Endothelial cell of umbilical vein (primary cell): Measurements from ENCODE around the gene P4HB. TPM values are rescaled to one million over a fixed set of nuclear protein-coding genes. Genes with fewer than 3 reads are reported as not detected.

Experiments used
- BruUV-seq: library from RNA; stranded (reverse); fragments of 400-500 nt; replicated peaks from 2 replicates; lab custom pipeline; 2021; lab: Mats Ljungman, UMichigan
- CTCF ChIA-PET: fragments of 300-600, 350-600 bp; sonication (Branson Sonifier 250); formaldehyde crosslinking; loops from one replicate; lab custom pipeline; 2021; ENCODE audit warnings: antibody characterized with exemption, inconsistent platforms; lab: Charles Lee
- POLR2A ChIA-PET: fragments of 300-600, 350-600 bp; sonication (Branson Sonifier 250); formaldehyde crosslinking; loops from one replicate; lab custom pipeline; 2021; ENCODE audit warnings: antibody characterized with exemption, inconsistent platforms; lab: Charles Lee
- DNase-seq: peaks from one replicate; pipeline ENCODE4 v3.0.0-alpha.2; 2011; ENCODE audit warnings: low read depth, low spot score
- FAIRE-seq: peaks from 2 replicates; lab custom pipeline; 2011; peaks lifted over from hg19 to GRCh38; lab: Jason Lieb, UNC
- H2AFZ ChIP-seq: 2 replicates; pipeline ENCODE4 v1.6.0; 2012; ENCODE audit warnings: low read depth, low read length, control low read depth, inconsistent platforms
- H3K27ac ChIP-seq: 2 replicates; pipeline ENCODE4 v1.5.1; 2011; ENCODE audit warnings: low read depth, mild to moderate bottlenecking, control low read depth, low read length, moderate library complexity; ENCODE audit not compliant: insufficient read depth
- H3K27me3 ChIP-seq, 2 experiments: 2 replicates each; pipeline versions ENCODE4 v1.6.0 to v1.6.1; 2011; ENCODE audit warnings: low read length in 2 of 2, mixed read lengths in 1 of 2; ENCODE audit not compliant: control insufficient read depth in 2 of 2, insufficient read depth in 2 of 2
- H3K36me3 ChIP-seq, 2 experiments: 2 replicates in 1 of 2; 3 replicates in 1 of 2; pipeline ENCODE4 v1.5.1; 2011; ENCODE audit warnings: low read length in 2 of 2, mild to moderate bottlenecking in 1 of 2, moderate library complexity in 1 of 2; ENCODE audit not compliant: control insufficient read depth in 2 of 2, insufficient read depth in 2 of 2; ENCODE audit errors: extremely low read depth in 1 of 2
- H3K4me1 ChIP-seq: 3 replicates; pipeline ENCODE4 v1.5.1; 2011; ENCODE audit warnings: mild to moderate bottlenecking, low read length; ENCODE audit not compliant: control insufficient read depth, insufficient read depth; ENCODE audit errors: extremely low read depth
- H3K4me2 ChIP-seq: 2 replicates; pipeline ENCODE4 v1.6.1; 2011; ENCODE audit warnings: low read length, control low read depth, mixed read lengths; ENCODE audit not compliant: insufficient read depth
- H3K4me3 ChIP-seq, 3 experiments: fragments of 200-600 bp in 1 of 3; sonication (generic), shearing (Covaris generic) in 1 of 3; replicated peaks in 1 of 3; 2 replicates each; pipeline ENCODE4 v1.5.1; 2011 to 2016; ENCODE audit warnings: control low read depth in 3 of 3, low read length in 3 of 3, mild to moderate bottlenecking in 2 of 3, inconsistent platforms in 1 of 3, low read depth in 1 of 3, moderate library complexity in 1 of 3; ENCODE audit not compliant: insufficient read depth in 1 of 3
- H3K79me2 ChIP-seq: 2 replicates; pipeline ENCODE4 v1.6.0; 2012; ENCODE audit warnings: low read length, inconsistent platforms; ENCODE audit not compliant: control insufficient read depth, insufficient read depth
- H3K9ac ChIP-seq: replicated peaks from 2 replicates; pipeline ENCODE3; 2011; ENCODE audit warnings: low read length, control low read depth; ENCODE audit not compliant: insufficient read depth; ENCODE audit errors: extremely low read depth
- H3K9me1 ChIP-seq: replicated peaks from 3 replicates; pipeline ENCODE4 v1.6.0; 2011; ENCODE audit warnings: mild to moderate bottlenecking, low read length; ENCODE audit not compliant: control insufficient read depth, insufficient read depth; ENCODE audit errors: extremely low read depth
- H3K9me3 ChIP-seq: replicated peaks from 2 replicates; pipeline ENCODE4 v1.5.1; 2012; ENCODE audit warnings: low read length, inconsistent platforms; ENCODE audit not compliant: control insufficient read depth, insufficient read depth
- H4K20me1 ChIP-seq: replicated peaks from 2 replicates; pipeline ENCODE3; 2011; ENCODE audit warnings: mild to moderate bottlenecking, low read length; ENCODE audit not compliant: control insufficient read depth, insufficient read depth; ENCODE audit errors: extremely low read depth
- CTCF ChIP-seq, 2 donors: IDR thresholded peaks; 1 replicate in 1 of 2; 2 replicates in 1 of 2; pipeline ENCODE4 v1.5.1; 2011; ENCODE audit warnings: low read length in 2 of 2, mild to moderate bottlenecking in 2 of 2, moderate library complexity in 2 of 2, control low read depth in 1 of 2, inconsistent platforms in 1 of 2, low read depth in 1 of 2; ENCODE audit not compliant: insufficient read depth in 1 of 2; ENCODE audit errors: extremely low read depth in 1 of 2
- EZH2 ChIP-seq: IDR thresholded peaks from 2 replicates; pipeline ENCODE4 v1.6.1; 2012; ENCODE audit warnings: borderline replicate concordance, low read depth, mild to moderate bottlenecking, moderate library complexity, low read length, inconsistent platforms; ENCODE audit not compliant: severe bottlenecking
- FOS ChIP-seq: IDR thresholded peaks from 2 replicates; pipeline ENCODE4 v1.6.1; 2011; ENCODE audit warnings: mild to moderate bottlenecking, low read length, moderate library complexity, borderline replicate concordance; ENCODE audit not compliant: insufficient read depth
- GATA2 ChIP-seq: IDR thresholded peaks from 2 replicates; pipeline ENCODE4 v1.7.0; 2011; ENCODE audit warnings: low read depth, mild to moderate bottlenecking, moderate library complexity, mixed read lengths, low read length; ENCODE audit not compliant: insufficient read length, insufficient read depth
- JUN ChIP-seq: IDR thresholded peaks from 2 replicates; pipeline ENCODE4 v1.6.1; 2011; ENCODE audit warnings: borderline replicate concordance, low read depth; ENCODE audit not compliant: insufficient read length, insufficient read depth
- MAX ChIP-seq: IDR thresholded peaks from 2 replicates; pipeline ENCODE4 v1.6.1; 2011; ENCODE audit not compliant: insufficient read depth, insufficient read length
- MYC ChIP-seq: IDR thresholded peaks from one replicate; pipeline ENCODE4 v1.6.1; 2011; ENCODE audit warnings: mild to moderate bottlenecking, low read depth, low read length
- POLR2A ChIP-seq: IDR thresholded peaks from 2 replicates; pipeline ENCODE4 v1.6.1; 2012; ENCODE audit warnings: low read depth, mild to moderate bottlenecking, control low read depth, low read length
- POLR2AphosphoS5 ChIP-seq: IDR thresholded peaks from 2 replicates; pipeline ENCODE4 v1.6.1; 2012; ENCODE audit warnings: low read depth, mild to moderate bottlenecking, control low read depth, low read length, moderate library complexity; ENCODE audit not compliant: insufficient read depth
- dilution Hi-C: fragments of 300-500 bp; cut with MboI; formaldehyde crosslinking; loops from one replicate; pipeline ENCODE4 v1.15.0; 2019; ENCODE audit warnings: low sequenced_read_pairs; ENCODE audit not compliant: extremely low pct_ligation_motif_present
- intact Hi-C: fragments of 100-400 bp; cut with micrococcal nuclease; formaldehyde crosslinking; loops from one replicate; pipeline ENCODE4 v1.10.0; 2022
- polyA plus RNA-seq, 4 experiments: library from polyadenylated mRNA; depleted of rRNA in 3 of 4; stranded (reverse) in 3 of 4; unstranded in 1 of 4; fragments of >200 nt; gene quantifications; 2 replicates each; pipeline versions ENCODE4 v1.2.1 to v1.2.3, GENCODE V29; 2011 to 2012; ENCODE audit warnings: missing spikeins in 1 of 4
- total RNA-seq: library from RNA; stranded (reverse); gene quantifications from 2 replicates; pipeline ENCODE4 v1.2.3, GENCODE V29; 2021

P4HB gene
- total and polyA plus RNA-seq, 2 donors (not counting 3 experiments of a cell fraction or from before 2014, with no cell fraction given) = 201 to 988 TPM

DNA sequence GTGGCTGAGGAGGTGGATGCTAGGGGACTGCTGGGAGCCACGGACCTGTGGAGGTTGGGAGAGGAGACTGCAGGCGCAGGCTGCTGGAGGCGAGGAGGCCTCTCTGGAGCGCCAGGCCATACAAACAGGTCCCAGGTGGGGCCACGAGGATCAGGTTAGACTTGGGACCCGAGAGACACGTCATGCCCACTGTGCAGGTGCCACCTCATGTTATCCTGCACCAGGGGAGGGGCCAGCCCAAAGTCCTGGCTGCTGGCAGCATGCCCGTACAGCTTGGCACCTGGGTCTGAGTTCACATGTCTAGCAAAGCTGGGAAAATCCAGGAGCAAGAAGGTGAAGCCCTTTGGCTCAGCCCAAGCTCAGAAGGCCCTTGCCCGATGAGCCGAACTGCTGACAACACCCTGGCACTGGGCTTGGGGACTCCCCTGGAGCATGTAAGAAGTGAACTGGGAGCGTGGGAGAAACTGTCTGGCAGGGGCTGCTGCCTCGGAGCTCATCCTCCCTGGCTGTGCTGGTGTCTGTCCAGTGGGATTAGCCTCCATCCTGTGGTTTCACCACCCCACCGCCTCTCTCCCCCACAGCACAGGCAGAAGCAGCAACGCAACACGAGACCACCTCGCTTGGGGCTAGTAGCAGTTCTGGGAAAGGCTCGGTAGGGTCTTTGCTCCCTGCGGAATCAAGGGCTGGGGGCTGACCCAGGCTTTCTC lies 5.6 kb upstream of the P4HB start:
- H2AFZ ChIP-seq = no peak overlapping the region
- H3K27ac ChIP-seq = no peak overlapping the region
- peaks cover 6 to 19% of the 10 kb centered on the region in 2 experiments for H3K36me3 ChIP-seq
- no TSS peak for BruUV-seq
- no peak overlapping the region for H3K4me2 ChIP-seq
- H3K4me1 ChIP-seq = peaks cover 17% of the 10 kb centered on the region
- H3K9ac ChIP-seq = no peak overlapping the region
- intact Hi-C loops = no loop called here
- no peaks in the 10 kb centered on the region for H3K9me3 ChIP-seq
- FAIRE-seq (no peak), DNase-seq (no peak)
- H3K79me2 ChIP-seq = peaks cover 28% of the 10 kb centered on the region
- no peaks in the 10 kb centered on the region for H3K9me1 ChIP-seq
- ChIA-PET POLR2A (no interaction called here), CTCF (no interaction called here)
- H3K4me3 ChIP-seq = no peak overlapping the region
- no peaks in the 10 kb centered on the region for H3K27me3 ChIP-seq
- H4K20me1 ChIP-seq = no peaks in the 10 kb centered on the region
- dilution Hi-C loops = no loop called here
- TF ChIP-seq MYC (no peak), POLR2A (peak; percentile 44), POLR2AphosphoS5 (peak; percentile 28)

- dilution Hi-C loops (no loop called here), intact Hi-C loops (no loop called here)
- Histone ChIP-seq H3K27ac (no peak overlapping the region), H3K4me2 (no peak overlapping the region), H3K27me3 (no peaks in the 10 kb centered on the region), H3K4me3 (no peak overlapping the region), H3K9me1 (no peaks in the 10 kb centered on the region), H3K9ac (no peak overlapping the region), H3K36me3 (peaks cover 6 to 19% of the 10 kb centered on the region in 2 experiments), H3K9me3 (no peaks in the 10 kb centered on the region), H3K4me1 (peaks cover 17% of the 10 kb centered on the region), H2AFZ (no peak overlapping the region), H4K20me1 (no peaks in the 10 kb centered on the region), H3K79me2 (peaks cover 22% of the 10 kb centered on the region)
- BruUV-seq = no TSS peak
- ChIA-PET CTCF (interaction anchor here (0.7 kb wide), 1 partner anchor 11 kb away, joined by 3 read pairs; no protein-coding TSS in a partner anchor), POLR2A (no interaction called here)
- FAIRE-seq = no peak
- TF ChIP-seq POLR2AphosphoS5 (no peak), MYC (no peak), EZH2 (no peak), MAX (no peak), FOS (no peak), JUN (no peak), POLR2A (no peak), GATA2 (no peak), CTCF (IDR thresholded peaks at IDR 0.05; ENCODE audit: extremely low read depth in 1 of 2, insufficient read depth in 1 of 2, low read depth in 1 of 2, low read length in 2 of 2) (no peak)
- no peak for DNase-seq
Observed at GRCh38 chr17:81865358-81865732, 5.0 kb upstream of the P4HB start.
